HG03558 (cell line): ENCODE results near the gene PPP1R12B.
"Not testable (repeated sequence)": the region's sequence is repeated elsewhere in the genome, so short reads cannot be mapped to it uniquely, and the experiment has no call there.

Experiments
- ATAC-seq: cut with Tn5 transposase; IDR thresholded peaks from one replicate; pipeline ENCODE4 v1.9.1; 2021; ENCODE audit warnings: moderate number of reproducible peaks; ENCODE audit not compliant: unreplicated experiment; ENCODE audit errors: extremely low read depth

Gene PPP1R12B

DNA sequence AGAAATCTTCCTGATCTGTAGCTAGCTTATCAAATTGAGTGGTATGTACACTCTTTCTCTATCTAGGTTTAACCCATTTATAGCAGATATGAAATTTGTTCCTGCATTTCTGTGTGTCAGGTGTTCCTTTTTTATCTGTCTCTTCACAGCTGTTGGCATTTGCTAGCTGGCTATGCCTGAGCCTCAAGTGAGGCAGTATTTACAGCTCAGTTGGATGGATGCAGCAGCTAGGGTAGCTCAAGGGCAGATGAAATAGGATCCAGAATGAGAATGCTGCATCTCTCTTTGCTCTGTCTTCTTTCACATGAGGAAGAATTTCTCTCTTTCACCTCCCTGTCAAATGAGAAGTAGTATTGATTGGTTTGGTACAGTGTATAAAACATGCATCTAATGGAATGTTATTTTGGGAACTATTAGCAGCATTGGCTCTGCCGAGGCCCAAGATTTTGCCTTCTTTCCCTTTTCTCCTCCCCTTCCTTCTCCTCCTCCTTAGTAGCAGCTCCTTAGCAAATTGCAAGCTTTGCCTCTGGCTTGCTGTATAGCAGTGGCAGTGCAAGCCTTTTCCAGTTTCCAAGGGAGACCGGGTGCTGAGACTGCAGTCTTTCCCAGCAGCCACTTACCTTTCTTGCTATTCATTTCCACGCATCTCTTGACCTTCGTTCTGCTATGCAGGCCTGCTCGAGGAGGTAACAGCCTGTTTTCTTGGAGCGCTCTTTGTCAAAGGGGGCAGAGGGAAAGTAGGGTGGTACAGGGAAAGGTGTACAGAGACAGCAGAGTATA lies 125.0 kb downstream of the PPP1R12B start:
- not testable (repeated sequence) for ATAC-seq

GRCh38 chr1:202479661-202480060 lies 131.2 kb downstream of the PPP1R12B start:
- ATAC-seq, result not testable (repeated sequence)

DNA sequence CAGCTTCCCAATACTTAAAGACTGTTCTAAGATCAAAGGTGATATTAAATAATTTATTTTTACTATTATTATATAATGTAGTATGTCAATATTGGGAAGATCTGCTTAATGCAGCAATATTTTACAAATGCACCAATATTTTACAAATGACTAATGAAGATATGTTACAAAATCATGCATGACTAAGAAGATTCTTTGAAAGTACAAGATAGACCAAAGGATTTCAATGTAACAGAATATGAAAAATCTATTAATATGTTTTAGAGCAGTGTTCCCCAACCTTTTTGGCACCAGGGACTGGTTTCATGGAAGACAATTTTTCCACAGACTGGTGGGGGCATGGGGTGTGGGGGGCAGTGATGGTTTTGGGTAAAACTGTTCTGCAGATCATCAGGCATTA lies 132.1 kb downstream of the PPP1R12B start:
- ATAC-seq, result not testable (repeated sequence)

GRCh38 chr1:202483362-202483761 lies 134.9 kb downstream of the PPP1R12B start:
- ATAC-seq, result not testable (repeated sequence)

DNA sequence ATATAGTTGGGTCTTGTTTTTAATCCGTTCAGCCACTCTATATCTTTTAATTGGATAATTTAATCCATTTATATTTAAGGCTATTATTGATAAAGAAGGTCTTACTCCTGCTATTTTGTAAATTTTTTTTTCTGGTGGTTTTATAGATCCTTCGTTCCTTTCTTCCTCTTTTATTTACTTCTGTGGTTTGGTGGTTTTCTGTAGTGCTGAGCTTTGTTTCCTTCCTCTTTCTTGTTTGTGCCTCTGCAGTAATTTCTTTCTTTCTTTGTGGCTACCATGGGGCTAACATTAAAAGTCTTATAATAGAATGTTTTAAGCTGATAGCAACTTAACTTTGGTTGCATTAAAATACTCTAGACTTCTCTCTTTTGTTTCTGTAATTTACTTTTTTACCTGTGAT lies 135.5 kb downstream of the PPP1R12B start:
- not testable (repeated sequence) for ATAC-seq

- ATAC-seq, result not testable (repeated sequence)
Measured at GRCh38 chr1:202484820-202485219, 136.3 kb downstream of the PPP1R12B start.

DNA sequence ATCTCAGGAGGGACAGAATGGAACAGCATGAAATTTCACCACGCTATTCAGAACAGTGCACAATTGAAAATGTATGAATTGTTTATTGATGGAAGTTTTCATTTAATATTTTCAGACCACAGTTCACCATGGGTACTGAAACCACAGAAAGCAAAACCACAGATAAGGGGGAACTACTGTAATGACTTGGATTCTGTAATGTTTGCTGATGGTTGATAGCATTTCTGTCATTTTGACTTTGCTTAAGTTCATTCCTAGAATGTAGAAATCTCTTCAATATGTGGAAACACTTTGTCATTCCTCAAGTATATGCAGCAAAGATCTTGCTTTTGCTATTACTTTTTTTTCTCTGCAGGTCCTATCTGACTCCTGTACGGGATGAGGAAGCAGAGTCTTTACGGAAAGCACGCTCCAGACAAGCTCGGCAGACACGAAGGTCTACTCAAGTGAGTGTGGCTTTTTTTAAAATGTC lies 139.7 kb downstream of the PPP1R12B start:
- ATAC-seq, result not testable (repeated sequence)

- ATAC-seq, result not testable (repeated sequence)
Measured at GRCh38 chr1:202489101-202489500, 140.6 kb downstream of the PPP1R12B start.

DNA sequence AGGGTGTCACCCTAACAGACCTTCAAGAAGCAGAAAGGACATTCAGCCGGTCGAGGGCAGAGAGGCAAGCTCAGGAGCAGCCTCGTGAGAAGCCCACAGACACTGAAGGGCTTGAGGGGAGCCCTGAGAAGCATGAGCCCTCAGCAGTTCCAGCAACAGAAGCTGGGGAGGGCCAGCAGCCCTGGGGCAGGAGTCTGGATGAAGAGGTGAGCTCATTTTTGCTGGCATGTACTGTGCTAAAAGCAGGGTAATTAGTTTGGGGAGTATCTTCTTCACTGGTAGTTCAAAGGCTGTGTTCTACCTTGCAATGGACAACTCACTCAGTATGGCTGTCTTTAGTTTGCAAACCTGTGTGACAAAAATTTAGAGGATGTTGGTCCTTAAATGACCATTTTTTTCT lies 144.6 kb downstream of the PPP1R12B start:
- not testable (repeated sequence) for ATAC-seq

DNA sequence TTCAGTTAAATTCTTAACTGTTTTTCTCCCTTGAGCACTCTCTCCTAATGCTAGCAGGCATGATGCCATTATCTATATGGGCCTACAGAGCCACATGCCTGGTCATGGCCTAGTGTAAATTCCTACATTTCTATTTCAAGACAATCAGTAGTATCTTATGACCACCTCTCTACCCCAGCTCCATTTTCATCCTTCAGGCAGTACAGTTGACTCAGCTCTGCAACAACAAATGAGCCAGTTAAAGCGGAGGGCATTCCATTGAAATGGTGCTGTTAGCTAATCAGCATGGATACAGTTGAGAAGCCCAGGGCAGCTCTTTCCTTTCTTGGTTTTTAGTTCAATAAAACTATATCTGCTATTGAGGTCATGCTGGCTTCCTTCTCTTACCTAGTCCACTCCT lies 150.0 kb downstream of the PPP1R12B start:
- no peak for ATAC-seq

- not testable (repeated sequence) for ATAC-seq
Measured at GRCh38 chr1:202499997-202500396, 151.5 kb downstream of the PPP1R12B start.

GRCh38 chr1:202501281-202501680 lies 152.8 kb downstream of the PPP1R12B start:
- ATAC-seq, result no peak

DNA sequence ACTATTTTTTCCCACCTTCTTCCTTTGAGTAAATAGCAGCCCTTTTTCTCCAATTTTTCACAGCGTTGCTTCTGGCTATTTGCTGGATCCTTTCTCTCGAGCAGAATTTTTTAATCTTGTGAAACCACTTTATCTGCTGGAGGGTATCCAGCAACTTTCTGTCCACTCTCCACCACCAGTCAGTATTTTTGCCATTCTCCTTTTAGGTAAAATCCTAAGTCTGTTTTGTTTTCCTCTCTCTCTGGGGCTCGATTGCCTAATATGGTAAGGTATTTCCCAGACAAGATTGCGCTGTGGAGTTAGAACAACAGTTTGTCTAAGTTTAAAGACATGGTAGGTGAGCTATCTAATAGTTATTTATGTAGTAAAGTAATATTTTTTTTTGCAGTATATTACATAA lies 156.9 kb downstream of the PPP1R12B start:
- no peak for ATAC-seq

GRCh38 chr1:202505880-202506575 lies 157.5 kb downstream of the PPP1R12B start:
- ATAC-seq, result not testable (repeated sequence)

GRCh38 chr1:202508863-202509262 lies 160.4 kb downstream of the PPP1R12B start:
- not testable (repeated sequence) for ATAC-seq

DNA sequence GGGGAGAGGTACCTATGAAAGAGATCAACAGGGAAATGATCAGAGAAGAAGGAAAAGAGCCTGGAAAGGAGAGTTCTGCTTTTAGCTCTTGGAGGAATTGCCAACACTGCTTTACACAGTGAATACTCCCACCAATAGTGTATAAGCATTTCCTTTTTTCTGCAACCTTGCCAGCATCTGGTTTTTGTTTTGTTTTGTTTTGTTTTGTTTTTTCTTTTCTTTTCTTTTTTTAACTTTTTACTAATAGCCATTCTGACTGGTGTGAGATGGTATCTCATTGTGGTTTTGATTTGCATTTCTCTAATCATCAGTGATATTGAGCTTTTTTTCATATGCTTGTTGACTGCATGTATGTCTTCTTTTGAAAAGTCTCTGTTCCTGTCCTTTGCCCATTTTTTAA lies 165.4 kb downstream of the PPP1R12B start:
- not testable (repeated sequence) for ATAC-seq

GRCh38 chr1:202516434-202516877 lies 168.0 kb downstream of the PPP1R12B start:
- ATAC-seq, result no peak

DNA sequence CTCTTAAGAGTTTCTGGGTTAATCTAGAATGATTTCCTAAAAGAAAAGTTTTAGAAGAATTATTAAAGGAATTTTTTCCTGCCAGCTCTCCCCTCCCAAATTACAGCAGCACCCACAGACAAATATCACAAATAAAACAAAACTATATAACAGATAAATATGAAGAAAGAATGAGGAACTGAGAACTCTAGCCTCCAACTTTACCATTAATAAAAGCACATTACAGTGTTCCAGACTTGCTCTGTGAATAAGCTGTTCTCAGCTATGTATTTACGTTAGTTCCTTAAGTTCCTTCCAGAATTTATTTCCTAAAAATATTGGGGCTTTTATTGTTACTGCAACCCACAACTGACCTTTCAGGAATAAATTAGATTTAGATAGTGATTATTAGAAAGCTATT lies 168.6 kb downstream of the PPP1R12B start:
- not testable (repeated sequence) for ATAC-seq

- not testable (repeated sequence) for ATAC-seq
Measured at GRCh38 chr1:202518180-202518579, 169.7 kb downstream of the PPP1R12B start.

DNA sequence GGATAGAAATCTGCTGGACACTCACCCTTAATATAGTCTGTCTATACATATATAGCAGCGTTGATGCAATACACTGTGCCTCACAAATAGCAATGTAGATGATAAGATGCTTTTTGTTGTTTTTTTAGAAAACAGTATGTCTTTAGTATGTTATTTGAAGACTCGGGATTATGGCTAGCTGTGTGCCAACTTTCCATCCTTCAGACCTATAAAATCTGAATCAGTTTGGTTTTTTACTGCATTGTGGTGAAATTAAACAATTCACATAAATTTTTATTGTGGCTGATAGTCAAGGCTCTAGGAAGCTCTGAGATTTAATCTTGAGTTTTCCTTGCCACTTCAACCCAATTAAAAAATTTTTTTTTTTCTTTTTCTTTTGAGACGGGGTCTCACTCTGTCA lies 170.4 kb downstream of the PPP1R12B start:
- ATAC-seq, result not testable (repeated sequence)
